SJSA1 (cell line): ENCODE measurements around the gene RTN1. TPM values are rescaled to one million over a fixed set of nuclear protein-coding genes. Genes with fewer than 3 reads are reported as not detected.

ENCODE experiments used
- DNase-seq, 2 experiments: peaks; one replicate each; pipeline ENCODE4 v3.0.0-alpha.2; 2015 to 2020; ENCODE audit warnings: low spot score in 2 of 2, low read depth in 1 of 2
- H3K27ac ChIP-seq: fragments of 250-450 bp; sonication (Bioruptor Pico); 2 replicates; pipeline ENCODE4 v1.5.1; 2020; ENCODE audit warnings: mild to moderate bottlenecking, moderate library complexity
- H3K27me3 ChIP-seq: fragments of 250-450 bp; sonication (Bioruptor Pico); replicated peaks from 2 replicates; pipeline ENCODE4 v1.5.1; 2020; ENCODE audit warnings: mild to moderate bottlenecking, moderate library complexity
- H3K36me3 ChIP-seq: fragments of 250-450 bp; sonication (Bioruptor Pico); 2 replicates; pipeline ENCODE4 v1.5.1; 2020; ENCODE audit warnings: mild to moderate bottlenecking
- H3K4me1 ChIP-seq: fragments of 250-450 bp; sonication (Bioruptor Pico); replicated peaks from 2 replicates; pipeline ENCODE4 v1.6.1; 2021; ENCODE audit warnings: mild to moderate bottlenecking
- H3K4me3 ChIP-seq: fragments of 250-450 bp; sonication (Bioruptor Pico); 2 replicates; pipeline ENCODE4 v1.5.1; 2020; ENCODE audit warnings: mild to moderate bottlenecking
- H3K9me3 ChIP-seq: fragments of 250-450 bp; sonication (Bioruptor Pico); replicated peaks from 2 replicates; pipeline ENCODE4 v1.5.1; 2020; ENCODE audit warnings: mild to moderate bottlenecking
- total RNA-seq: library from RNA; depleted of rRNA; stranded (reverse); fragments of >200 nt; shearing (Covaris generic); gene quantifications from 2 replicates; pipeline ENCODE4 v1.2.3, GENCODE V29; 2014

The RTN1 gene
- total RNA-seq, 1 experiment from 2014 or later: 0.18 TPM

DNA sequence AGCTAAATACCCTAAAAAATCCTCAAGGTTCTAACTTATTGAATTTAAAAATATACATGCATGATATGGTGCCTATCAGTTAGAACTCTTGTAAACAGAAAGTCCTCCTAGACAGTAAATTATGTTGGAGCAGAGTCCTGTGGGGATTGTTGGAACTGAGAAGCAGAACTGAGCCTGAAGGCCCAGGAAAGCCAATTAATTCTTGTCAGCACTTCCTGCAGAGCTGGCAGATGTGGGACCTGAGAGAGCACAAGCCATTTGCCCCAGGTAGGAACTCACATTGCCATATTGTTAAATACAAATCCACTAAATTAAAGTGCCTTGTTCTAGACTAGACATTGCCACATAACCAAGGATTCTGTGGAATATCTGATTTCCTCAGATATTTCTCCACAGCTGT lies 117.1 kb downstream of the RTN1 start:
- H3K27ac ChIP-seq: no peak overlapping the region

DNA sequence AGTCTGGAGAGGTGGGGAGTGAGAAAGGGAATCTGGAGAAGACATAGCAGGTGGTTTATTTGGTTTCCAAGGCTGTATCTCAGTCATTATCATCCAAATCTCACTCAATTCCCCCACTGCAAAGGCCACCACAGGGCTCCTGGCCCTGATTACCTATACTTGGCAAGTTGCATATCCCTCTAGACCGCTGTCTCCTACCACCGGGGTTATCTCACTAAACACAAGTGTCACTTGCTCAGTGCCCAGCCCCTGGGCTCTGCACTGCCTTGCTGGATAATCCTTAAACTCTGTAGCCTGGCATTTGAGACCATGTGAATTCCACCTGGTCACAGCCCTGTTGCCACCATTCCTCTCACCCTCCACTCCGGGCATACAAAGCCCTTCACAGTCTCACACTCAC lies 119.0 kb downstream of the RTN1 start:
- Histone ChIP-seq H3K9me3 (no peaks in the 10 kb centered on the region), H3K4me3 (no peak overlapping the region), H3K27ac (no peak overlapping the region), H3K36me3 (no peaks in the 10 kb centered on the region), H3K4me1 (no peaks in the 10 kb centered on the region), H3K27me3 (no peaks in the 10 kb centered on the region)
- no peak for DNase-seq

More for the DNA sequence above, 117.1 kb downstream of the RTN1 start:
- no peaks in the 10 kb centered on the region for H3K9me3 ChIP-seq
- no peaks in the 10 kb centered on the region for H3K27me3 ChIP-seq
- no peak for DNase-seq
- no peak overlapping the region for H3K4me3 ChIP-seq
- H3K4me1 ChIP-seq: no peaks in the 10 kb centered on the region
- no peaks in the 10 kb centered on the region for H3K36me3 ChIP-seq

DNA sequence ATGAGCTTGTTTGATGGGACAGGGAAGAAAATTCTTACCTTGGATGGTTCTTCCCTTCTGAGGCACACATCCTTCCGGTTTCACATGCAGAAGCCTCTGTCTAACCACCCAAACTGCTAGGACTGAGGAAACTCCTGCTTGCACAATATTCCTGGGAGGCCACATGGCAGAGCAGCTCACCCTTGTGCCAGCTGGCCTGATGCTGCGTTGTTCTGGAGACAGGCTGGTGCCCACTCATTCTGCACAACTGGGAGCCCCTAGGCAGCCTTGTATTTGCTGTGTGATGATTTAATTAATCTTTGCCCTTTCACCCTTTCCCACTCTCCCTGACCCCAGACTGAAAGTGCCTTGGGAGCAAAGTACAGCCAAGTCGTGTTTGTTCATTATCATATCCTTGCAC lies 130.8 kb downstream of the RTN1 start:
- Histone ChIP-seq H3K27me3 (no peaks in the 10 kb centered on the region), H3K4me3 (no peak overlapping the region), H3K27ac (no peak overlapping the region), H3K36me3 (no peaks in the 10 kb centered on the region), H3K9me3 (no peaks in the 10 kb centered on the region), H3K4me1 (no peaks in the 10 kb centered on the region)
- no peak for DNase-seq

DNA sequence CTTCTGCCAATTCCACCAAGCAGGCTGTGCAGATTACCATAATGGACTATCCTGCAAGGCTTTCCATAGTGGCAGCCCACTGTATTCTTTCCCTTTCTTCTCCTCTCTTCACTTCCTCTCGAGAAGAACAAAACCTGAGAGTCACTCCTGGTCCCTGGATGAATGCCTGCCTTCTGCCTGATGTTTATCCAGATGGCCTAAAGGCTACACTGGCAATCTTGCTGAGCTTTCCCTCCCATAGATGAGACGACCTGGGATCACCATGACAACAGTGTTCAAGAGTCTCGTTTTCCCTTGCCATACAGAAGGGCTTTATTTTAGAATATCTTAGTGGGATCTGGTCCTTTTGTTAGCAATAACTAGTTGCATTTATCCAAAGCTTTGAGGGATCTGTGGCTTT lies 142.3 kb downstream of the RTN1 start:
- no peak overlapping the region for H3K27ac ChIP-seq
- DNase-seq: no peak
- H3K4me3 ChIP-seq: no peak overlapping the region
- H3K27me3 ChIP-seq: no peaks in the 10 kb centered on the region
- H3K9me3 ChIP-seq: no peaks in the 10 kb centered on the region
- no peaks in the 10 kb centered on the region for H3K4me1 ChIP-seq
- no peaks in the 10 kb centered on the region for H3K36me3 ChIP-seq

DNA sequence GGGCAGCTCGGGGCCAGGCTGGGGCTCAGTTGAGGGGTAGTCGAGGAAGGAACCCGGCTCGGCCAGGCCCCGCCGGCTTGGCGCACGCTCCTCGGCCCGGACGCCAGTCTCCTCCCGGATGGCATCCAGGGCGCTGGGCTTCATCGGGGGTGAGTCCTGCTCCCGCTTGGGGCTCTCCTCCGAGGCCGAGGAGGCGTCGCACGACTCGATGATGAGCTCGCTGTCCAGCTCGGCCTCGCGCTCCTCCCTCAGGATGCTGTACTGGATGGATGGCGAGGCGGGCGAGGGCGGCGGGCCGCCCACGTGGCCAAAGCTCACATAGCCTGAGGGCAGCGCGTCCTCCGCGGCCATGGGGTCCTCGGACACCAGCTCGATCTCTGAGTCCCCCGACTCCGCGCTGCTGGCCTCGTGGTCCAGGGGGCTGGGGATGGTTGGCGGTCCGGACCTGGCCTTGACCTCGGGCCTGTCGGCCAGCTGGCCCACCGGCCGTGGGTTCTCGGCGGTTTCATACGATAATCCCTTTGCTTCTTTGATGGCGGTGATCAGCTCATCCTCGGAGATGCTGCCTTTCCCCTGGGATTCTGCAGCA lies 143.4 kb downstream of the RTN1 start:
- H3K4me3 ChIP-seq: no peak overlapping the region
- no peaks in the 10 kb centered on the region for H3K4me1 ChIP-seq
- no peak for DNase-seq

DNA sequence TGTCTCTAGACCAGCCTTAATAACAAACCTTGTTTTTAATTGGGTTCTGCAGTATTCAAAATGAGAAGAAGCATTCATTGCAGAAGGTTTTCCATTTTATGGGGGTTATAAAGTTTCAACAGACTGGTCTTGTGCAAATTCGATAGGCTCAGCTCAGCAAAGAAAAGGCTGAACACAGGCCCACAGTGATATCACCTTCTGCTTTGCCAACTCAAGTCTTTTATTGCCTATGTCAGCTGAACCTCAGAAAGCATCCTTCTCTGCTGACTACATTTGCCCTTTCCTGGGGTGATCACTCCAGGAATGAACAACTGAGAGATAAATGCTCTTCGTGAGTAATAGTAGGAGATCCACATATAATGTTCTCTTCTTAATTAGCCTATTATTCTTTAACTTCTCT lies 159.5 kb downstream of the RTN1 start:
- Histone ChIP-seq H3K27me3 (no peaks in the 10 kb centered on the region), H3K4me1 (no peaks in the 10 kb centered on the region), H3K36me3 (no peaks in the 10 kb centered on the region), H3K27ac (no peak overlapping the region), H3K9me3 (no peaks in the 10 kb centered on the region), H3K4me3 (no peak overlapping the region)
- no peak for DNase-seq

More for the DNA sequence above, 143.4 kb downstream of the RTN1 start:
- no peaks in the 10 kb centered on the region for H3K36me3 ChIP-seq
- no peaks in the 10 kb centered on the region for H3K27me3 ChIP-seq
- H3K27ac ChIP-seq: no peak overlapping the region
- H3K9me3 ChIP-seq: no peaks in the 10 kb centered on the region

DNA sequence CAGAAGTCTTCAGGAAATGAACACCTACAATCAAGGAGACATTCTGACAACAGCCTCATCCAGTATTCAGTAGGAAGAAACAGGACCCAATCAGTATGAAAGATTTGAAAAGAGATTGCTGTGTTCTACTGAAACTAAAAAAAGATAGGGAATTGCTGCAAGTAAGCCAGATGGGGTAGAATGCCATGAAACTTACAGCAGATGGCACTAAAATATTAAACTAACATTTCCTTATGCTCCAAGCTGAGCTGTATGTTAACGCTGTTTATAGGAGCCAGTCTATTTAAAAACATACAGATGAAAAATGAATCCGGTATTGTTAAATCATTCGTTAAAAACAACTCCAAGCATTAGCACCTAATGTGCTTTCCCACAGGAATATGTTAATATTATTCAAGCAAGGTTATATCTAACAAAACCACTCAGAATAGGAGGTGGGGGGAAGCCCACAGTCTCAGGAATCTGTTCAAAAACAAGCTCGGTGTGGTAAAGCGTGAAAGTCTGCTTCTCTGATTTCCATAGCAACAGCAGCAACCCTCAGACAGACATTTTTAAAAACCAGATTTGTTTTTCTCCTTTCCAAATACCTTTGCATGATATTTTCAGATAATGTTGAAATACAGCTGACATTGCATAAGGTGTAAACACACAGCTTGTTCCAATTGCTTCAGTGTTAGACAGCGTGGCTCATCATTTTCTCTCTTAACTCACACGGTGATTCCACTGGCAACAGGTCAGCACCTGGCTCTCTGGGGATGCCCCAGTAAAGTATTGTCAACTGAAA lies 162.6 kb downstream of the RTN1 start:
- Histone ChIP-seq H3K27ac (no peak overlapping the region), H3K36me3 (no peaks in the 10 kb centered on the region), H3K4me3 (no peak overlapping the region), H3K9me3 (no peaks in the 10 kb centered on the region), H3K27me3 (no peaks in the 10 kb centered on the region), H3K4me1 (no peaks in the 10 kb centered on the region)
- DNase-seq: no peak

DNA sequence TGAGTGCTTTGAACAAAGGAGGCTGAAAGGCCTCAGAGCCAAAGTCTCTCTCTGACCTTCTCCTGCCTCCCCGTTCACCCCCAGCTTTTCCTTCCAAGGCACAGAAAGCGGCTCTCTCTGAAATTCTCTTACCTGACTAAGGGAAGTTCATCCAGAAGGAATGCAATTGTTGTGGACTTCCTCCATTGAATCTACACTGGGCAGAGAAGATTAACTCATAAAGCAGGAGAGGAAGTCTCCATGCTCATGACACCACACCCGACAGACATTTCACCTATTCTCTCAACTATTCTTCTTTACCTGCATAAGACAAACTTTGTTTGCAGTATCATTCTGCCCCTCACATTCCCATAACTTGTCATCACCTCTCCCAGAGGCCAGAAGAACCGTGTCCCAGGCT lies 164.7 kb downstream of the RTN1 start:
- Histone ChIP-seq H3K36me3 (no peaks in the 10 kb centered on the region), H3K4me3 (no peak overlapping the region)

DNA sequence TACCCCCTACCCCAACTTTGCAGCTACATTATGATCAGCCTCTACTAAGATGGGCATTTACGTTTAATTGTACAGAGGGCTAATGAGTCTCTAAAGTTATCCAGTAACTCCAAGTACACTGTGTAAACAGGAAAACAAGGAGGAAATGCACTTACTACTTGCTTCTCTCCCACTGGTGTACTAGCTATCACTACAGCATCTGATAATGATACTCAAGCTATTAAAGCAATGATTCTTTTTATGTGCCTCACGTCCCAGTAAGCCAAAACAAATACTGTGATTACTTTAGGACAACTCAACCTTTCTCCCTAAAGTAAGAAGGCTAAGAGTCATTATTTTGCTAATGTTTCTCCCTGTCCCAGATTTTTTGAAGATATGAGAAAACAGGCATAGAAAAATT lies 165.3 kb downstream of the RTN1 start:
- Histone ChIP-seq H3K27me3 (no peaks in the 10 kb centered on the region), H3K36me3 (no peaks in the 10 kb centered on the region)

More for the DNA sequence above, 164.7 kb downstream of the RTN1 start:
- Histone ChIP-seq H3K4me1 (no peaks in the 10 kb centered on the region), H3K27me3 (no peaks in the 10 kb centered on the region), H3K27ac (no peak overlapping the region), H3K9me3 (no peaks in the 10 kb centered on the region)
- no peak for DNase-seq

DNA sequence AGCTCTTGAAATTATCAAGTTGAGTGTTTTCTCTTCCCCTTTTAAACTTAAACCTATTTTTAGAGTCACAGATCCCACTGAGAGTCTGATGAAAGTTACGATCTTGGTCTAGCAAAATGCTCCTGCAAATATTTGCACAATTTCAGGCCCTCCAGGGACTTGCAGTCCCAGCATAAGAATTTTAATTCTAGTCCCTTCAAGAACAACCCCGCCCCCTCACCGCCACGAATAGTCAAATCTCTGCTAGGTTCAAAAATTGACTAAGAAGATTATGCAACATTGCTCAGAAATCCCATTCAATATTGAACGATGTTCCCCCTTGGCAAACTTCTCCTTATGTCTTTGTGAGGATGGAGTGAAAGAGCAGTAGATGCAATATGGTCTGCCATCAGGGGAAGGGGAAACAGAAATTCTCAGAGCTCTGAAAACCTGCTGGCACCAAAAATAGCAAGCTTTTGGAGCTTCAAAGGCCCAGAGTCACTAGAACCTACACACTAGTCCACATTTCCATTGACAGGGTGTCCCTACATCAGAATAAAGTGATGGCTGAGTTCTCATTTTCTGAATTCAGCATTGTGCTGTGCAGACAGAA lies 166.4 kb downstream of the RTN1 start:
- no peaks in the 10 kb centered on the region for H3K9me3 ChIP-seq
- no peak overlapping the region for H3K27ac ChIP-seq

More for the DNA sequence above, 165.3 kb downstream of the RTN1 start:
- Histone ChIP-seq H3K4me1 (no peaks in the 10 kb centered on the region), H3K9me3 (no peaks in the 10 kb centered on the region), H3K27ac (no peak overlapping the region), H3K4me3 (no peak overlapping the region)
- DNase-seq: no peak

DNA sequence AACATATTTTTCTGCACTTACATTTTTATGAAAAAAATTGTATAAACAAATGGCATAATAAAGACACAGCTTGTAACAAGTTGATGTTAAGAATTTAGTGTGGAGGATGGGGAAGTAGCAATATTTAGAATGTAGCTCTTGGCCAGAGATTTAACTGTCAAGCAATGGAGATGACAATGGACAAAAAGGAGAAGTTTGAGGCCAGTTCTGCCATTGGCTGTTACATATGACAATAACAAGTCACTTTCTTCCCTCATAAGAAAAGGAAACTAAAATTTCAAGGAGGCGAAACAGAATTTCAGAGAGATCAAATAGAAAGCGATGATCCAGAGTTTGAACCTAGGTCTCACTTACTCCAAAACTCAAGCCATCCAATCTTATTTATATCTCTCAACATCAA lies 171.1 kb downstream of the RTN1 start:
- Histone ChIP-seq H3K4me1 (no peaks in the 10 kb centered on the region), H3K27ac (no peak overlapping the region), H3K36me3 (no peaks in the 10 kb centered on the region), H3K4me3 (no peak overlapping the region), H3K27me3 (no peaks in the 10 kb centered on the region), H3K9me3 (no peaks in the 10 kb centered on the region)
- no peak for DNase-seq

More for the DNA sequence above, 166.4 kb downstream of the RTN1 start:
- Histone ChIP-seq H3K4me1 (no peaks in the 10 kb centered on the region), H3K36me3 (no peaks in the 10 kb centered on the region), H3K4me3 (no peak overlapping the region), H3K27me3 (no peaks in the 10 kb centered on the region)
- no peak for DNase-seq

DNA sequence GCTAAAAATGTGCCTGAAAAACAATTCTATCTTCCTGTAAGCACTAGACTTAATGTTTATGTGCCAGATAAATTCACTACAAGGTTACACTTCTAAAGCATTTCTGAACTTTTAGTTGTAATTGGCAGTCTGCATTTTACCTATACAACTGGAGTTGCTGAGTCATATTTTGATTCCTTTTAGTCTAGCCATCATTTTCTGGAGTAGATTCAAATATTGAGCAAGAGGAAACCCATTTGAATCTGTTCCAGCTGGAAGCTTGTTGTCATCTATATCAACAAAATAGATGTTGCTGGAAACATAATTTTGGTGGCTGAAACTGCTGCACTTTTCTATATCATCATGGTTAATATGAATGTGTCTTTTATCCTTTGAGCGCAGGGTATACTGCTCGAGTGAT lies 171.8 kb downstream of the RTN1 start:
- H3K27ac ChIP-seq: no peak overlapping the region
- no peak for DNase-seq
- H3K9me3 ChIP-seq: no peaks in the 10 kb centered on the region
- no peaks in the 10 kb centered on the region for H3K36me3 ChIP-seq
- H3K27me3 ChIP-seq: no peaks in the 10 kb centered on the region
- no peaks in the 10 kb centered on the region for H3K4me1 ChIP-seq
- no peak overlapping the region for H3K4me3 ChIP-seq

DNA sequence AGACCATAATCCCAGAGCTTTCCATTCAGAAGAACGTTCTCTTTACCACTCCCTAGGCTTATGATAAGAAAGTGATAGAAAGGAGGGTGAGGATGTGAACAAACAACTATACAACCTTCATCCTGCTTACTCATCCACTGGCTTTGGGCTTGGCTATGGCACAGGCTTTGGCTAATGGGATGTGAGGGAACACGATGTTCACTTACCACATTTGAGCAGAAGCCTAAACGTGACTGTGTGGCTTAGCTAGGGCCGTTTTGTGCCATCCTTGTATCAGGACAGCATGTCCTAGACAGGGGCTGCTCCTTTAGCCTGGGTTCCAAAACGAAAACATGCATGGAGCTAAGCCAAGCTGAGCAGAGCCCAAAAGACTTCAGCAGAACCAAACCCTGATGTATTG lies 175.4 kb downstream of the RTN1 start:
- H3K9me3 ChIP-seq: no peaks in the 10 kb centered on the region
- H3K27me3 ChIP-seq: no peaks in the 10 kb centered on the region
- no peaks in the 10 kb centered on the region for H3K36me3 ChIP-seq
- no peaks in the 10 kb centered on the region for H3K4me1 ChIP-seq
- H3K4me3 ChIP-seq: no peak overlapping the region
- no peak overlapping the region for H3K27ac ChIP-seq
- no peak for DNase-seq

DNA sequence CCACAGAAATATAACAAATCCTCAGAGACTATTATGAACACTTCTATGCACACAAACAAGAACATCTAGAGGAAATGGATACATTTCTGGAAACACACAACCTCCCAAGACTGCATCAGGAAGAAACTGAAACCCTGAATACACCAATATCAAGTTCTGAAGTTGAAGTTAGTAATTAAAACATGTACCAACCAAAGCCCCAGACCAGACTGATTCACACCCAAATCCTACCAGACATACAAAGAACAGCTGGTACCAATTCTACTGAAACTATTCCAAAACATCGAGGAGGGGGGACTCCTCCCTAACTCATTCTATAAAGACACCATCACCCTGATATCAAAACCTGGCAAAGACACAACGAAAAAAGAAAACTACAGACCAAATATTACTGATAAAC lies 179.3 kb downstream of the RTN1 start:
- Histone ChIP-seq H3K9me3 (no peaks in the 10 kb centered on the region), H3K36me3 (no peaks in the 10 kb centered on the region), H3K27ac (no peak overlapping the region), H3K27me3 (no peaks in the 10 kb centered on the region), H3K4me3 (no peak overlapping the region), H3K4me1 (no peaks in the 10 kb centered on the region)
- DNase-seq: no peak
